ENCODE results near the gene PSPN.
"Not testable (repeated sequence)": the region's sequence is repeated elsewhere in the genome, so short reads cannot be mapped to it uniquely, and the experiment has no call there.

PSPN gene

GRCh38 chr19:6373096-6373812, 2.5 kb downstream of the PSPN start:
- peak; percentile 98 for DNase-seq

GRCh38 chr19:6372594-6373095, 3.1 kb downstream of the PSPN start, which contains the start of gene ALKBH7:
ALKBH7 (plus strand) TSS chr19:6372794; CDS start chr19:6372821, 27 bp downstream.
- DNase-seq: peak; percentile 99

- DNase-seq: no peak
These were observed 11.4 kb downstream of the PSPN start for GRCh38 chr19:6364353-6364752.

GRCh38 chr19:6362351-6362801, 13.4 kb downstream of the PSPN start:
- DNase-seq: peak; percentile 24

- no peak for DNase-seq
These were observed 13.7 kb downstream of the PSPN start for GRCh38 chr19:6362027-6362350.

- not testable (repeated sequence) for DNase-seq
These were observed 14.9 kb downstream of the PSPN start for GRCh38 chr19:6360857-6361216.

- not testable (repeated sequence) for DNase-seq
These were observed 15.3 kb downstream of the PSPN start for GRCh38 chr19:6360445-6360844.

GRCh38 chr19:6359568-6360341, 16.0 kb downstream of the PSPN start:
- no peak for DNase-seq

- DNase-seq: no peak
These were observed 17.7 kb downstream of the PSPN start for GRCh38 chr19:6358003-6358402.

- no peak for DNase-seq
These were observed 18.6 kb downstream of the PSPN start for GRCh38 chr19:6357174-6357573.

- not testable (repeated sequence) for DNase-seq
These were observed 20.3 kb downstream of the PSPN start for GRCh38 chr19:6355321-6356040.

GRCh38 chr19:6354098-6354674, 21.5 kb downstream of the PSPN start:
- no peak for DNase-seq

GRCh38 chr19:6352381-6353165, 23.2 kb downstream of the PSPN start:
- DNase-seq: no peak

- DNase-seq: no peak
These were observed 25.0 kb downstream of the PSPN start for GRCh38 chr19:6350688-6351087.

- DNase-seq: not testable (repeated sequence)
These were observed 26.5 kb downstream of the PSPN start for GRCh38 chr19:6349271-6349670.

GRCh38 chr19:6343462-6343861, 32.3 kb downstream of the PSPN start:
- DNase-seq: no peak

GRCh38 chr19:6340493-6341201, 35.1 kb downstream of the PSPN start:
- no peak for DNase-seq

GRCh38 chr19:6334490-6335285, 41.0 kb downstream of the PSPN start:
- DNase-seq: no peak

GRCh38 chr19:6333439-6333838, 42.3 kb downstream of the PSPN start, which contains the start of gene ACER1:
ACER1 (minus strand) TSS chr19:6333612; CDS start chr19:6333551, 61 bp downstream.
- DNase-seq: no peak

- no peak for DNase-seq
These were observed 48.9 kb downstream of the PSPN start for GRCh38 chr19:6326815-6327214.

- DNase-seq: no peak
These were observed 50.1 kb downstream of the PSPN start for GRCh38 chr19:6325614-6326013.

Measured in CD4-positive, alpha-beta T cell treated with Interferon gamma for 1 hour (primary cell).